Medulla oblongata (tissue), 1 donor: ENCODE measurements around the gene RFX2.
"Not testable (repeated sequence)": the region's sequence is repeated elsewhere in the genome, so short reads cannot be mapped to it uniquely, and the experiment has no call there.

Experiments
- DNase-seq: peaks from one replicate; pipeline ENCODE4 v3.0.0-alpha.2; 2015; ENCODE audit errors: extremely low spot score

RFX2 gene

DNA sequence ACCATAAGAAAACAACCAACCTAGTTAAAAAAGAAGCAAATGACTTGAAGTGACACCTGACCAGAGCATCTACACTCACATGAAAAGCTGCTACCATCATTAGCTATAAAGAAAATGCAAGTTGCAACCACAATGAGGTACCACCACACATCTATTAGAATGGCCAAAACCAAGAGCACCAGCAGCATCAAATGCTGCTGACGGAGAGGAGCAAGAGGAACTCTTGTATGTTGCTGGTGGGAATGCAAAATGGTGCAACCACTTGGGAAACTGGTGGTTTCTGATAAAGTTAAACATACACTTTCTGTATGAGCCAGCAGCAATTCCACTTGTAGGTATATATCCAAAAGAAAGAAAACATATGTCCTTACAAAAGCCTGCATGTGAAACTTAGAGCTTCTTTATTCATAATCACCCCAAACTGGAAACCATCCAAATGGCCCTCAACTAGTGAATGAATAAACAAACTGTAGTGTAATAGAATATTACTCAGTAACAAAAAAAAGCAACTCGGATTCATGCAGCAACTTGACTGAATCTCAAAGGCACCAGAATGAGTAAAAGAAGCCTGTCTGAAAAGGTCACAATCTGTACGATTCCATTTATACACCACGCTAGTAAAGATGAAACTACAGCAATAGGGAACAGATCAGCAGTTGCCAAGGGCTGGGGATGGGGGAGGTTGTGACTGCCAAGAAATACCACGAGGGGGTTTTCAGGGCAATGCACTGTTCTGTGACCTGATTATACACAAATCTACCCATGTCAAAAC lies 71.5 kb downstream of the RFX2 start:
- DNase-seq = no peak

GRCh38 chr19:6035026-6035425 lies 75.3 kb downstream of the RFX2 start:
- no peak for DNase-seq

DNA sequence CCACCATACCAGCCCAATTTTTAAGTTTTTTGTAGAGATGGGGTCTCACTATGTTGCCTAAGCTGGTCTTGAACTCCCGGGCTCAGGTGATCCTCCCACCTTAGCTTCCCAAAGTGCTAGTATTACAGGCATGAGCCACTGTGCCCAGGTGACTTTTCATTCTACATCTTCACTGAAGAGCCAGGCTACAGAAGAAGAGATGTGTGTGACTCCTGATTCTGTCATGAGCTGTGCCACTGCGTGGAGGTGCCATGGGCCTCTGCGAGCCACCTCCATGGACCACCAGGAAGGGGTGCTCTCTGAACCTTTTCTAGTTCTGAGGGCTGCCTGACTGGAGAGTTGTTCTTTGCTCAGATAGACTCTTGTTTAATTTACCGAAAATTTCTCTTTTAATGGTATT lies 75.8 kb downstream of the RFX2 start:
- no peak for DNase-seq

DNA sequence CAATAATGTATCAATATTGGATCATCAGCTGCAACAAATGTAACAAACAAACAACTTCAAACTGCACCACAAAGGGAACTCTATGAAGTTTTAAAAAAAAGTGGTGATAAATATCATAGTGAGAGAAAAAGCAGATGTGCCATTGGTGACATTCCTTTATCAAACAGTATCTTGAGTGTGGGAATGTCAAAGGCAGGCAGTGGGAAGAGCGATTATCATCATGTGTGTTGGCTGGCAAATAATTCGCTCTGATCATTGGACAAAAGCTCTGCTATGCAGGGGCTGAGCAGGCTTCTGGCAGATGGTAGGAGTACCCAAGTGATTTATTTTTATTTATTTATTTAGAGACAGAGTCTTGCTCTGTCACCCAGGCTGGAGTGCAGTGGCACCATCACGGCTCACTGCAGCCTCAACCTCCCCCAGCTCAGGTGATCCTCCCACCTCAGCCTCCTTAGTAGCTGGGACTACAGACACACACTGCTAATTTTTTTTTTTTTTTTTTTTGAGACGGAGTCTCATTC lies 76.5 kb downstream of the RFX2 start:
- no peak for DNase-seq

GRCh38 chr19:6032827-6033226 lies 77.5 kb downstream of the RFX2 start:
- no peak for DNase-seq

- DNase-seq = no peak
These were observed 77.9 kb downstream of the RFX2 start for GRCh38 chr19:6032381-6032780.

DNA sequence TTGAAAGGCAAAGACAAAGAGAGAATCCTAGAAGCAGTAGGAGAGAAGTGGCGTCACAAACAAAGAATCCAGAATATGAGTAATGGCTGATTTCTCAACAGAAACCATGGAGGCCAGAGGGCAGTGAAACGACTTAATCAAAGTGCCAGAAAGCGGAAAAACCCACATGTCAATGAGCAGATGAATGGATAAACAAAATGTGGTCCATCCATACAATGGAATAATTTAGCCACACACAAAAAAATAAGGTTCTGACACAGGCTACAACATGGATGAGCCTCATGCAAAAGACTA lies 80.1 kb downstream of the RFX2 start:
- no peak for DNase-seq

DNA sequence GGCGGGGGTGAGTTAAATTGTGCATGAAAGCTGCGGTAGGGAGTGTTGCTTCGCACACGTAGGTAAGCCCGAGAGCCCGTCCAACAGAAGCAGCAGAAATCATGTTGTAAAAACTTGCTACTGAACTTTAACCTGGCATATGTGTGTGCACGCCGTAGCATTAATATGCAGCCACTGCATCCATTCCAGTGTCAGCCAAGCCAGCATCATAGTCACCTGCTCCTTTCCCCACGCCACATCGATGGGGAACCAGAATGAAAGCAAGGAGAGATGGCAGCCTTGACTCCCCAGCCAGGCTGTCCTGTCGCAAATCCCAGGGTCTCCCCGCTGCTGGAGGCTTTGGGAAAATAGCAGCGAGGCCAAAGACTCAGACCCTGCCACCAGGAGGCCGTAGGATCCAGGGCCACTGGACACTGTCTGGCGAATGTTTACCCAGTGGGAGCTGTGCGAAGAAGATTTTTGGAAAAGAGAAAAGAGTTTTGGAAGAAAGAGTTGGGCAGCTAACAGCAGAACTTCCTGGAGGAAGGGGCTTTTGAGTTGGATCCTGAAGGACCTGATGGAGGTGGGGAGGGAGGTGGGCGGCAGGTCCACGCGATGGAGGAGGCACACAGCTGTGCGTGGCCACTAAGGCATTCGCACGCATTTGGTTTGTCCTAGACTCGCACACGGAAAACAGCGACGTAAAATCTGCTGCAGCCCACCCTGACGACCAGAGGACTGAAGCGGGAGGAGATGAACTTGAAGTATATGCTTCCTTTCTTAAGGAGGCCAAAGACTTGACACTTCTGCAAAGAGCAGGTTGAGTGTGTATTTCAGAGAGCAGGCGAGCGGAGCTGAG lies 83.7 kb downstream of the RFX2 start:
- no peak for DNase-seq

GRCh38 chr19:6024756-6025155 lies 85.5 kb downstream of the RFX2 start:
- DNase-seq = not testable (repeated sequence)

DNA sequence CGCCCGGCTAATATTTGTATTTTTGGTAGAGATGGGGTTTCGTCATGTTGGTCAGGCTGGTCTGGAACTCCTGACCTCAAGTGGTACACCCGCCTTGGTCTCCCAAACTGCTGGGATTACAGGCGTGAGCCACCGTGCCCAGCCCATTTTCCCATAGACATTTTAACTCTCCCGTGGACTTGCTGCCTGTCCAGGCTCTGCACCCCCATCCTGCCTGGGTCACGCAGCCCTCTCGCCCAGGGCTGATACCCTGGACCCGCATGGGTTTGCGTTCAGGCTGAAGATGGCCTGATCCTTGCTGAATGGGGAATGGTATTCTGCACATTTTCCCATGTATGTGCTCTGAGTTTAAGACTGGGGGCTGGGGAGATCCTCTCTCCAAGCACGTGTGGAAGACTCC lies 86.4 kb downstream of the RFX2 start:
- no peak for DNase-seq

DNA sequence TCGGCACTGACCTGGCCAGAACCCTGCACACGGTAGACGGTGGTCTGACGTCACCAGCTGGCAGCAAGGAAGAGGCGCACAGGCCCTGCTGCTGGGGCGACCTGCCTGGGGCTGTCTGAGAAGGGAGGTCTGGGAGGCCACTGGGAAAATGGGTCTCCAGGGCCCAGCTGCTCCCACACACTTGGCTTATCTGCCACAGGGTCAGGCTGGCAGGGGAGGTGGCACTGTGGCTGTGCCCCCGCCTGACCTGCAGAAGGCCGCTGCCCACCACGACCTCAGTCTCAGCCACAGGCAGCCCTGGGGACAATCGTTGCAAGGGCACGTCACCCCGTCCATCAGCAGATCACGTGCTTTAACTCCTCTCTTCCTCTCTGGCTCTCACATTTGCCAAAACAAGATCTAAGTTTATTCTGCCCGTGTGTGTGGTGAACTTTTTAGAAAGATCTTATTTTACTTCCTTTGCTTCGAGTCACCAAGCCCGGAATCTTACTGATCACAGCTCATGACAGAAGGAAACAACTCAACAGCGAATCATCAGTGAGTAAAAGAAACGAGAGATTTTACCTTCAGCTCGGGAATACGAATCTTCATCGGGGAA lies 87.1 kb downstream of the RFX2 start:
- no peak for DNase-seq

GRCh38 chr19:6022570-6023064 lies 87.7 kb downstream of the RFX2 start:
- no peak for DNase-seq

DNA sequence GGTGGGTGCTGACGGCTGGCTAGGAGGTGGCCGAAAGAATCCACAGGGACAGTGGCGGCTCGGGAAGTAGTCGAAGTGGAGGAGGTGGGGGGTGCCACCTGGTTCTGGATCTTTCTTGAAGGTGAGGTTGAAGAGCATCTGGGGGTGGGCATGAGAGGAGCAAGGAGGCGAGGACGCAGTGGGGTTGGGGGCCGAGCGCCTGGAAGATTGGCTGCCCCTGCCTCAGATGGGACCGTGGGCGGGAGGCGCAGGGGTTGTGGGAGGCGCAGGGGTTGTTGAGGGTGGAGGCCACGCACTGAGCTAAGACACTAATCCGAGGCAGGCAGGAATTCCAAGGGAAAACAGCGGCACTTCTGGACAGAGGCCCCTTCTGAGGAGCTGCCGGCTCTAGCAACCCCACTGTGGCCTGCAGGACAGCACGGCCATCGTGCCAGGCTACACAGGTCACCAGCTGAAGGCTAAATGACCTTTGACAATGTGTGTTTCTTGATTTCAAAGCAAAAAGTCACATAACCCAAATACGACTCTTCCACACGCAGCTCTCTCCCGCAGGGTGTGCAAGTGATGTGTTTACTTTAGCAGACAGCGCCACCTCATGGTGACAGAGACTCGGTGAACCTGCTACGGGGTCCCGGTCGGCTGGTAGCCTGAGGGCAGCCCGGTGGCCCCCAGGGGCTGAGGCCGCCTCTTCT lies 88.3 kb downstream of the RFX2 start:
- DNase-seq = peak; percentile 90

DNA sequence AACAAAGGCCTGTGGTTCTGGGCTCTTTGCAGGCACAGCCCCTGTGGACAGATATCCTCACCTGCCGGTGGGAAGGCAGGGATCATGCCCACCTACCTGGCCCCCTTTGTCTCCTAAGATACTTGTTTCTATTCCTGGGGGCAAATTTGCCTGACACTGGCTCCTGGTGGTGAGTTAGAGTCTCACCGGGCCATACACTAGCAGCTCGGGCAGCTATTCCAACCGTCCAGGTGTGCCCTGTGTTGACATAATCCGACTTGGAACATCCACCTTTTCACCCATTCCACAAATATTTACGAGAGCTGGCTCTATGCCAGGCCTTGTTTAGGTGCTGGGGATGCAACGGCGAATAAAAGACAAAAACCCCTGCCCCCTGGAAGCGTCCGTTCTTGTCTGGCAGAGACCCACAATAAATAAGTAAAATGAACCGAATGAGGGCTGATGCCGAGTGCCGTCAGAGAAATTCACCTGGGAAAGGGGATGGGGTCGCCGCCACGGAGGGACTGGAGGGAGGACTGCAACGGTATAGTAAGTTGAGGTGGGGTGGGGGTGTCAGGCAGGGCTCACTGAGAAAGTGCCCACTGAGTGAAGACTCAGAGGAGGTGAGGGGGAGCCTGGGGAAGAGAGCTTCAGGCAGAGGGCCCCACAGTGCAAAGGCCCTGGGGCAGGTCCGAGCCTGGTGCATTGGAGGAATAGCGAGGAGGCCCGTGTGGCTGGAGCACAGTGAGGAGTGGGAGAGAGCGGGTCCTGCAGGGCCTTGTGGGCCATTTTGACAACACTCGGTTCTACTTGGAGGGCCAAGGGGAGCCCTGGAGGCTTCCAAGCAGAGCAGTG lies 89.1 kb downstream of the RFX2 start:
- DNase-seq = no peak

DNA sequence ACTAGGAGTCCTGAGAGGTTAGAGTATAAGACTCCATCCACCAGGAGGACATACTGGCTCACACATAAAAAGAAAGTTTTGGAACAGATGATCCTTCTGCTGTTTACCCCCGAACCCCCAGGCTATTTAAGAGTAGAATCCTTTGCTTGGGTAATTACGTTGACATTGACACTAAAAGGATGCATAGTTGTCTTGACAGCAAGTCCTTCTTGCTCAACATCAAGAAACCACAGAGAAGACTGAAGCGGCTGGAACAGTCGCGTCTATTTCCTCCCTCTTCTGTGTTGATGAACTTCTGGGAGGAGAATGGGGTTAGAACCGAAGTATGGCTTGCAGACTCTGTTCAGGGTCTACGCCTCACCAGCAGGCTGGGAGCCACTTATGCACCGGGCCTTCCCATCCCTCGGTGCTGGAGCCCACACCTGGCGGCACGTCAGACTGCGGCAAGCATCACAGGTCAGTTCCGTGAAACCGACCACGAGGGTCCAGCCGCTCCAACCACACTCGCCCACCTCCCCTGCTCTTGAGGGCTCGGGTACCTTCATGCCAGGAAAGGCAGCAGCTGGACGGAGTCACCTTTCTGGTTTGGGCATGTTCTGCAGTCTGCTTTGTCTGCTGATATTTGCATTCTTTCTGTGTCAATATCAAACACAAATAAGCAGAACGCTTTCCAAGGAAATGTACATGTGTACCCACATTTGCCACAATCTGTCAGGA lies 90.0 kb downstream of the RFX2 start:
- no peak for DNase-seq

DNA sequence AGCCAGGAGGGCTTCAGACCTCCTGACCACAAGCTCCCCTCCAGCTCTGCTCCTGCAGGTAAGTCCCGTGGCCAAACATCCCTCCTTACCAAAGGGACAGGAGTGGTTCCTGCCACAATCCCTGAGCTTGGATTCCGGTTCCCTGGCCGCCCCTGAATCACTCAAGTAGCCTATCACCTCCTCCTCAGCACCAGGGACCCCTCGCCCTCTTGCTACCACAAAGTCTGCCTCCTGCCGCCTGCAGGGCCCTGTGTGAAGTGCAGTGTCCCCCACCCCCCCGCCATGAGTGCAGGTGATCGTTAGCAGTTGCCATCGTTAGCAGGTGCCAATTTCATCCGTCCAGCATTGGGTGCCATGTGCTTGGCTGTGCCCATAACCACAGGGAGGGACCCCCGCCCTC lies 91.5 kb downstream of the RFX2 start:
- no peak for DNase-seq

GRCh38 chr19:6017576-6017975 lies 92.7 kb downstream of the RFX2 start:
- DNase-seq = no peak

GRCh38 chr19:6015841-6016545 lies 94.3 kb downstream of the RFX2 start:
- no peak for DNase-seq

- no peak for DNase-seq
These were observed 95.7 kb downstream of the RFX2 start for GRCh38 chr19:6014551-6015135.
